UCSD-AML1 (cell line): ENCODE results near the gene CFAP20DC.
"Not testable (repeated sequence)": the region's sequence is repeated elsewhere in the genome, so short reads cannot be mapped to it uniquely, and the experiment has no call there.

Experiments
- DNase-seq: peaks from one replicate; lab custom pipeline; 2025; ENCODE audit not compliant: unreplicated experiment; lab: John Stamatoyannopoulos, UW

CFAP20DC gene

GRCh38 chr3:58706395-58707167 is 343.2 kb downstream of the CFAP20DC start:
- no peak for DNase-seq

GRCh38 chr3:58704745-58705144 is 345.1 kb downstream of the CFAP20DC start:
- no peak for DNase-seq

DNA sequence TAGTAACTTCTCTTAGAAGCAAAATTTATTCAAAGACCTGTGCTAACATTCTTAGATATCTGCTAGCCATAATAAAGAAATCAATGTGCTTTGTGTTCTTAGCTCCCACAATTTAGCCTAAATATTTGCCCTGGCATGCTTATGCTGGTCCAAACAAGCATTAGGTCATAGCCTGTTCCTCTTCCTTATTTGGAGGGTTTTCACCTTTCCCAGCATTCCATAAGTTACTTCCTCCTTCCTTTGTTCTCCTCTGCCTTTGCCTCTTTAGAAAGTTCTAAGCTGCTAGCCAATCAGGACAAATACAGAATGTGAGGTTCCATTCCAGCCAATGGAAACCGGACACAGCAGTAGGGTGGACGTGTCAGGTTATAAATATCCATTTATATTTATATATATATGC is 345.5 kb downstream of the CFAP20DC start:
- DNase-seq: not testable (repeated sequence)

DNA sequence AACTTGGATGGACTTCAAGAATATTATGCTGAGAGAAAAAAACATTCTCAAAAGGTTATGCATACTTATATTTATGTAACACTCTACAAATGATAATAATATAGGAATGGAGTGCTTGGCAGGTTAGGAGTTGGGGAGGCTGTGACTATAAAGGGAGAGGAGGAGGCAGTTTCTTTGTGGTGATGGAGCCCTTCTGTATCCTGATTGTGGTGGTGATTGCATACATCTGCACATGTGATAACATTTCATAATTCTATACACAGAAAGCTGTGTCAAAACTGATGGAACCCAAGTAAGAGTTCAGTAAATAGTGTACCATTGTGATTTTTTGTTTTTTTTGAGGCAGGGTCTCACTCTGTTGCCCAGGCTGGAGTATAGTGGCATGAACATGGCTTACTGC is 351.6 kb downstream of the CFAP20DC start:
- DNase-seq: no peak

DNA sequence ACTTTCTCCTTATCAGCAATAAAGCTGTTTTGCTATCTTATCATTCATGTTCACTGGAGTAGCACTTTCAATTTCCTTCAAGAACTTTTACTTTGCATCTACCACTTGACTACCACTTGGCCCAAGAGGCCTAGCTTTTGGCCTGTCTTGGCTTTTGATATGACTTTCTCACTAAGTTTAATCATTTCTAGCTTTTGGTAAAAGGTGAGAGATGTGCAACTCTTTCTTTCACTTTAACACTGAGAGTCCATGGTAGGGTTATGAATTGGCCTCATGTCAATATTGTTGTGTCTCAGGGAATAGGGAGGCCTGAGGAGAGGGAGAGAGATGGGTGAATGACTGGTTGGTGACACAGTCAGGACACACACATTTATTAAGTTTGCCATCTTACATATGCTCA is 352.3 kb downstream of the CFAP20DC start:
- no peak for DNase-seq

DNA sequence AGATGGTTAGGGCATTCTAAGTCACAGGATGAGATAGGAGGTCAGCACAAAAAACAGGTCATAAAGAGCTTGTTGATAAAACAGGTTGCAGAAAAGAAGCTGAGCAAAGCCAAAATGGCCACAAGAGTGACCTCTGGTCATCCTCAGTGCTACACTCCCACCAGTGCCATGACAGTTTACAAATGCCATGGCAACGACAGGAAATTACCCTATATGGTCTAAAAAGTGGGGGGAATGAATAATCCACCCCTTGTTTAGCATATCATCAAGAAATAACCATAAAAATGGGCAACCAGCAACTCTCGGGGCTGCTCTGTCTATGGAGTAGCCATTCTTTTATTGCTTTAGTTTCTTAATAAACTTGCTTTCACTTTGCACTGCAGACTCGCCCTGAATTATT is 353.0 kb downstream of the CFAP20DC start:
- not testable (repeated sequence) for DNase-seq

- DNase-seq: no peak
Observed at GRCh38 chr3:58696093-58696492, 353.7 kb downstream of the CFAP20DC start.

- not testable (repeated sequence) for DNase-seq
Observed at GRCh38 chr3:58695284-58695683, 354.5 kb downstream of the CFAP20DC start.

GRCh38 chr3:58693940-58694850 is 355.6 kb downstream of the CFAP20DC start:
- peak; percentile 41 for DNase-seq

GRCh38 chr3:58692484-58692883 is 357.3 kb downstream of the CFAP20DC start:
- no peak for DNase-seq
